Activated CD8-positive, alpha-beta T cell treated with anti-CD3 and anti-CD28 coated beads for 36 hours (primary cell): ENCODE measurements around the gene EARS2. TPM values are rescaled to one million over a fixed set of nuclear protein-coding genes. Genes with fewer than 3 reads are reported as not detected.

Experiments used
- ATAC-seq: fragments of 200-7000 bp; cut with Tn5 transposase; one replicate; pipeline ENCODE4 v1.10.0; 2021; ENCODE audit warnings: mild to moderate bottlenecking, moderate library complexity
- CTCF ChIA-PET: fragments of 350-600 bp; sonication (Branson Sonifier 250); formaldehyde crosslinking; loops from one replicate; lab custom pipeline; 2021; ENCODE audit warnings: antibody characterized with exemption; lab: Charles Lee
- POLR2A ChIA-PET: fragments of 350-600 bp; sonication (Branson Sonifier 250); formaldehyde crosslinking; loops from one replicate; lab custom pipeline; 2021; ENCODE audit warnings: antibody characterized with exemption; lab: Charles Lee
- DNase-seq: peaks from one replicate; pipeline ENCODE4 v3.0.0-alpha.2; 2020
- H3K27ac Mint-ChIP-seq: one replicate; pipeline ENCODE4 v1.8.0; 2021; ENCODE audit warnings: mild to moderate bottlenecking, mixed read lengths
- H3K27me3 Mint-ChIP-seq: one replicate; pipeline ENCODE4 v1.8.0; 2021; ENCODE audit warnings: mixed read lengths
- H3K36me3 Mint-ChIP-seq: one replicate; pipeline ENCODE4 v1.8.0; 2021; ENCODE audit warnings: low read depth, mixed read lengths
- H3K4me1 Mint-ChIP-seq: one replicate; pipeline ENCODE4 v1.8.0; 2021; ENCODE audit warnings: low read depth, mixed read lengths
- H3K4me3 Mint-ChIP-seq: one replicate; pipeline ENCODE4 v1.8.0; 2021; ENCODE audit warnings: mild to moderate bottlenecking, moderate library complexity, mixed read lengths
- H3K9me3 Mint-ChIP-seq: one replicate; pipeline ENCODE4 v1.8.0; 2021; ENCODE audit warnings: mixed read lengths
- CTCF ChIP-seq: fragments of 200-600 bp; IDR thresholded peaks from one replicate; pipeline ENCODE4 v1.8.0; 2022; ENCODE audit warnings: antibody characterized with exemption, mild to moderate bottlenecking
- intact Hi-C: fragments of 100-400 bp; cut with micrococcal nuclease; formaldehyde crosslinking; loops from one replicate; pipeline ENCODE4 v1.10.0; 2022
- total RNA-seq, 2 experiments: library from RNA; stranded (reverse); gene quantifications; one replicate each; pipeline ENCODE4 v1.2.3, GENCODE V29; 2021

The EARS2 gene
- total RNA-seq, 2 experiments from 2014 or later = 25.7 to 29.1 TPM

DNA sequence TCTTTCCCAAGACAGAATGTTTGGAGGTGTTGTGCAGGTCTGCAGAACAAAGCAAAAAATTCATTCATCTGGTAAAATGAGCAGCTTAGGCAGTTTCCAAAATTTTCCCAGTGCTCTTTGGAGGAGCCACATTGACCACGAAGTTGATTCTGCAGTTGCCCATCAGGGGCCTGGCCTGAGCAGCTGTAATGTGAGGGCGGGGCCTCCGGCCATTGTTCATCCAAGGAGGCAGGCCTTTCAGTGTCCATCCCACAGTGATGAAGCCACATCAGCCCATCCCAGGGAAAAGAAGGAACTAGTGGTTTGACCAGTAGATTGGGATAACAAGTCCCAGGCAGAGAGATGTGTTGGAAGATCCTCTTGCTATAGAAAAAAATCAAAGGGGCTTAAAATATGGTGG lies 10.5 kb upstream of the EARS2 start:
- Mint-ChIP-seq H3K4me1 (no peaks in the 10 kb centered on the region), H3K27ac (no peak overlapping the region), H3K27me3 (no peaks in the 10 kb centered on the region), H3K4me3 (no peak overlapping the region), H3K9me3 (no peaks in the 10 kb centered on the region), H3K36me3 (peaks cover 46% of the 10 kb centered on the region)
- DNase-seq (no peak), ATAC-seq (no peak)
- ChIA-PET CTCF (no interaction called here), POLR2A (no interaction called here)
- no peak for TF ChIP-seq CTCF
- intact Hi-C loops = no loop called here

- no peak overlapping the region for H3K27ac Mint-ChIP-seq
- no peak for TF ChIP-seq CTCF
- H3K4me3 Mint-ChIP-seq = no peak overlapping the region
- H3K36me3 Mint-ChIP-seq = peaks cover 55% of the 10 kb centered on the region
- H3K4me1 Mint-ChIP-seq = no peaks in the 10 kb centered on the region
- no peaks in the 10 kb centered on the region for H3K27me3 Mint-ChIP-seq
- intact Hi-C loops = no loop called here
- DNase-seq (no peak), ATAC-seq (no peak)
- CTCF ChIA-PET = no interaction called here
- POLR2A ChIA-PET = interaction anchor here (0.6 kb wide), 1 partner anchor 9 kb away, joined by 3 read pairs; the partner anchor contains the start of gene EARS2
- no peaks in the 10 kb centered on the region for H3K9me3 Mint-ChIP-seq
Observed at GRCh38 chr16:23566724-23567123, 9.6 kb upstream of the EARS2 start.

- Mint-ChIP-seq H3K27ac (no peak overlapping the region), H3K27me3 (no peaks in the 10 kb centered on the region), H3K36me3 (peaks cover 57% of the 10 kb centered on the region), H3K9me3 (no peaks in the 10 kb centered on the region), H3K4me1 (peaks cover 16% of the 10 kb centered on the region), H3K4me3 (no peak overlapping the region)
- no peak for ATAC-seq
- ChIA-PET POLR2A (no interaction called here), CTCF (no interaction called here)
- no peak for TF ChIP-seq CTCF
- DNase-seq = no peak
- intact Hi-C loops = no loop called here
Observed at GRCh38 chr16:23564575-23565363, 7.6 kb upstream of the EARS2 start.

DNA sequence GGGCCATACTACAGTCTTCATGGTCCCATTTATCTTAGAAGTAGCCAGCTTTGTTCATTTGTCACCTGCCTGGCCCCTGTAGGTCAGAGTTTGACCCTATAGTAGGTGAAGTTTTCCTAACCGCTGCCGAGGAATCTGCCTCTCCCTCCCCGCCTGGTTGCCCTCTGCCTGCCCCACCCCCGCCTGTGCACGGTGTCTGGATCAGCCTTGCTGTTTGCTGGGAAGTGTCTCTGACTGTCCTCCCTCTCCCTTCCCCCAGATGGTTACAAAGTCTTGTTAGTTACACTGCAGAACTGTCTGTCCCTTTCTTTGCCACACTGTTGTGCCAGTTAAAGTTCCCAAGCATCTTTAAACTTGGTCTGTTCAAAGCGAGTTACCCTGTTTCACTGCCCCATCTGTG lies 6.0 kb upstream of the EARS2 start:
- DNase-seq = no peak
- intact Hi-C loops = no loop called here
- Mint-ChIP-seq H3K36me3 (peaks cover 60% of the 10 kb centered on the region), H3K4me3 (no peak overlapping the region), H3K4me1 (peaks cover 28% of the 10 kb centered on the region), H3K27ac (no peak overlapping the region), H3K27me3 (no peaks in the 10 kb centered on the region), H3K9me3 (no peaks in the 10 kb centered on the region)
- POLR2A ChIA-PET = no interaction called here
- no peak for TF ChIP-seq CTCF
- ATAC-seq = no peak
- CTCF ChIA-PET = no interaction called here

GRCh38 chr16:23562505-23562904 lies 5.4 kb upstream of the EARS2 start:
- no peaks in the 10 kb centered on the region for H3K27me3 Mint-ChIP-seq
- peaks cover 28% of the 10 kb centered on the region for H3K4me1 Mint-ChIP-seq
- no peak for TF ChIP-seq CTCF
- H3K4me3 Mint-ChIP-seq = no peak overlapping the region
- ChIA-PET POLR2A (no interaction called here), CTCF (no interaction called here)
- intact Hi-C loops = no loop called here
- peaks cover 57% of the 10 kb centered on the region for H3K36me3 Mint-ChIP-seq
- ATAC-seq (no peak), DNase-seq (no peak)
- no peaks in the 10 kb centered on the region for H3K9me3 Mint-ChIP-seq
- no peak overlapping the region for H3K27ac Mint-ChIP-seq
